Naive thymus-derived CD8-positive, alpha-beta T cell (primary cell): ENCODE results near the gene U2AF1. TPM values are rescaled to one million over a fixed set of nuclear protein-coding genes. Genes with fewer than 3 reads are reported as not detected.
"Not testable (repeated sequence)": the region's sequence is repeated elsewhere in the genome, so short reads cannot be mapped to it uniquely, and the experiment has no call there.

Source experiments
- ATAC-seq, 2 donors: fragments of 150-1000 bp; cut with Tn5 transposase in 1 of 2; sonication (Bioruptor Pico), chemical (Tn5 transposase) in 1 of 2; 1 replicate in 1 of 2; 2 replicates in 1 of 2; pipeline ENCODE4 v1.10.0; 2021; ENCODE audit warnings: mild to moderate bottlenecking in 2 of 2, moderate library complexity in 2 of 2
- POLR2A ChIA-PET: fragments of 350-600 bp; sonication (Branson Sonifier 250); formaldehyde crosslinking; loops from one replicate; lab custom pipeline; 2021; ENCODE audit warnings: antibody characterized with exemption; lab: Charles Lee
- DNase-seq, 10 donors: peaks; one replicate each; pipeline versions ENCODE4 v3.0.0 to v3.0.0-alpha.2; 2020 to 2022
- H3K27ac Mint-ChIP-seq, 10 donors: one replicate each; pipeline ENCODE4 v1.8.0; 2020 to 2022; ENCODE audit warnings: mild to moderate bottlenecking in 10 of 10, mixed read lengths in 10 of 10, moderate library complexity in 4 of 10, inconsistent platforms in 1 of 10
- H3K27me3 Mint-ChIP-seq, 5 donors: one replicate each; pipeline ENCODE4 v1.8.0; 2021 to 2022; ENCODE audit warnings: mixed read lengths in 5 of 5
- H3K36me3 Mint-ChIP-seq, 3 donors: one replicate each; pipeline ENCODE4 v1.8.0; 2020 to 2022; ENCODE audit warnings: mixed read lengths in 3 of 3, mild to moderate bottlenecking in 2 of 3, inconsistent platforms in 1 of 3
- H3K4me1 Mint-ChIP-seq, 4 donors: one replicate each; pipeline ENCODE4 v1.8.0; 2021 to 2022; ENCODE audit warnings: mixed read lengths in 4 of 4
- H3K4me3 Mint-ChIP-seq, 10 donors: one replicate each; pipeline ENCODE4 v1.8.0; 2020 to 2022; ENCODE audit warnings: mild to moderate bottlenecking in 10 of 10, mixed read lengths in 10 of 10, moderate library complexity in 6 of 10, inconsistent platforms in 1 of 10
- H3K9me3 Mint-ChIP-seq, 9 donors: one replicate each; pipeline ENCODE4 v1.8.0; 2020 to 2022; ENCODE audit warnings: mixed read lengths in 9 of 9, mild to moderate bottlenecking in 3 of 9, inconsistent platforms in 1 of 9, moderate library complexity in 1 of 9
- polyA plus RNA-seq, 3 donors: library from polyadenylated mRNA; unstranded; fragments of 300-500 nt; fragmentation: Illumina TruSeq; gene quantifications; one replicate each; pipeline ENCODE4 v1.2.3, GENCODE V29; 2021
- total RNA-seq, 8 experiments: library from RNA in 2 of 8; stranded (reverse) in 2 of 8; gene quantifications; one replicate each; pipeline ENCODE4 v1.2.3 and lab custom pipeline; 2021 to 2026

U2AF1 gene
- total and polyA plus RNA-seq, 5 experiments from 2014 or later, result 33.3 to 83.0 (median 53.6) TPM

GRCh38 chr21:43072742-43073141 is 34.6 kb downstream of the U2AF1 start:
- H3K27ac Mint-ChIP-seq, DNase-seq, H3K36me3 Mint-ChIP-seq, H3K27me3 Mint-ChIP-seq, H3K4me1 Mint-ChIP-seq, H3K9me3 Mint-ChIP-seq, POLR2A ChIA-PET, H3K4me3 Mint-ChIP-seq, ATAC-seq: not testable (repeated sequence)

DNA sequence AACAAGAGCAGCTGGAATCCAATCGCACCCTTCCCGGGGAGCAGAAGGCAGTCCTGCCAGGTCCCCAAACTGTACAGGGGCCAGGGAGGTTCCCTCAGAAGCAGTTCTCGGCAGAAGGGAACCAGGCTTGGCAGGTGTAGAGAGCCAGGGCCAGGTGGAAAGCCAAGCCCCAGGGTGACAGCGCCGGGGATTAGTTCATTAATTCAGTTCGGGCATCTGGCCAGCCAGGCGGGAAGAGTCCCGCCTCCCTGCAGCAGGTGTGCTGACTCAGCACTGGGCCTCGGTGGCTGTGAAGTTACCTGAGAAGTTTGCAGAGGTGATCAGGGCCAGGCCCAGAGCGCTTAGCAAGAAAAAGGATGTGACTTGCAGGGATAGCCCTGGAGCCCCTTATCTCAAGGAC is 37.7 kb downstream of the U2AF1 start:
- H3K36me3 Mint-ChIP-seq, H3K4me1 Mint-ChIP-seq, H3K27ac Mint-ChIP-seq, H3K4me3 Mint-ChIP-seq, ATAC-seq, H3K9me3 Mint-ChIP-seq, DNase-seq, POLR2A ChIA-PET, H3K27me3 Mint-ChIP-seq: not testable (repeated sequence)

GRCh38 chr21:43068065-43068464 is 39.3 kb downstream of the U2AF1 start:
- DNase-seq, POLR2A ChIA-PET, H3K27ac Mint-ChIP-seq, H3K27me3 Mint-ChIP-seq, H3K4me3 Mint-ChIP-seq, H3K9me3 Mint-ChIP-seq, ATAC-seq, H3K4me1 Mint-ChIP-seq, H3K36me3 Mint-ChIP-seq: not testable (repeated sequence)

DNA sequence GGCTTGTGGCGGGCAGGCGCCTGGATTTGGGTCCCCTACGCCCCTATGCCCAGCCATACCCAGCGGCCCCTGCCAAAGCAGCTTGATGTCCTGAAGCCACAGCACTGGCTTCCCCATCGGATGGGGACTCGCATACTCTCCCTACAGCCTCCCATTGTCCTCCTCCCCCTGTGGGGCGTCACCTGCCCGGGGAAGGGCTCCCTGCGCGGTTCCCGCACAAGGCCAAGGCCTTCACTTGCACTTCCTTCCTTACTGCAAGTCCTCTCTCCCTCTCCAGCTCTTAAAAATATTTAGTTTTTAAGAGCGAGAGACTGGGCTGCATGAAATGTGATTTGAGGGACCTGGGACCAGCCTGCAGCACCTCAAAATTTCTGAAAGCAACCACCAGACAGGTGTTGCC is 40.7 kb downstream of the U2AF1 start:
- not testable (repeated sequence) for H3K36me3 Mint-ChIP-seq

DNA sequence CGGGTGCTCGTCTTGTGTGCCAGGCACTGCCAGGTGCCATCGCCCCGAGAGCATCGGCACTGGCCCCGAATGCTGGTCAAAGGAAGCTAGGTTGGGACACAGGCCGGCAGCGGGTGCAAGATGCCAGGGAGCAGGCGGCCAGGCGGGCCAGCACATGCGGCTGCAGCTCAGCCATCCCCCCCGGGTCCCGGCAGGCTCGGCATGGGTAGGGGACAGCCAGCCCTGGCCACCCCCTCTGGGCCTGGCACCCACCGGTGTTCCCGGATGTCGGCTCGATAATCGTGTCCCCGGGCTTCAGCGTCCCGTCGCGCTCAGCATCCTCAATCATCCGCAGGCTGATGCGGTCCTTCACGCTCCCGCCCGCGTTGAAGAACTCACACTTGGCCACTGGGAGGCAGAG is 41.4 kb downstream of the U2AF1 start:
- POLR2A ChIA-PET, H3K4me3 Mint-ChIP-seq: not testable (repeated sequence)

More for the DNA sequence above, 40.7 kb downstream of the U2AF1 start:
- H3K4me3 Mint-ChIP-seq, H3K4me1 Mint-ChIP-seq, H3K27ac Mint-ChIP-seq, H3K9me3 Mint-ChIP-seq, ATAC-seq, POLR2A ChIA-PET, DNase-seq, H3K27me3 Mint-ChIP-seq: not testable (repeated sequence)

DNA sequence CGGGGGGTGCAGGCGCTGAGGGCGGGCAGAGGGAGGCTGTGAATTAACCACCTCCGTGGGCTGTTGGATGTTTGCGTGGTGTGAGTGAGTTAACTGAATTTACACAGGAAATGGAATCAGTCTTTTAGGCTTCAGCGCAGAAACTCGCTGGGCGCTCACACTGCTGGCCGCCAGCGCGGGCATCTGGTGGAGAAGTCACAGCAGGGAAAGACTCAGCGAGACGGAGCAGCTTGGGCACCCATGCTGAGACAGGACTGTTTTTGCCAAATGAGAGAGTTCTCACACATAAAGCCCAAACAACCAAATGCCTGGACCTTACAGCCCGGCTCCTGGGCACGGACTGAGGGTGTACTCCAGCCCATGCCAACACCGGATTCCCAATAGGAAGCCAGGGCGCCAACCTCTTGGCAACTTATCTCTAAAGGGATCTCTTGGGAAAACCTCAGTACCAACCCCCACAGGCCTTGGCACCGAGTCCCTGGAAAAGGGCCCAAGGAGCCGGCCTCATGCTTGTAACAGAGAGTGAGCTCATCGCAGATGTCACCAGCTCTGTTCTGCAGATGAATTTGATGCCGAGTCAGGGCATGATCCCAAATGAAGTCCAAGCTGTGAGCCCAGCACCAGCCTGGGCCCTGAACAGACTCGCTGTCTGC is 43.0 kb downstream of the U2AF1 start:
- H3K27ac Mint-ChIP-seq, ATAC-seq, H3K9me3 Mint-ChIP-seq, H3K36me3 Mint-ChIP-seq, H3K27me3 Mint-ChIP-seq, DNase-seq, H3K4me1 Mint-ChIP-seq, POLR2A ChIA-PET, H3K4me3 Mint-ChIP-seq: not testable (repeated sequence)

More for the DNA sequence above, 41.4 kb downstream of the U2AF1 start:
- not testable (repeated sequence) for H3K9me3 Mint-ChIP-seq, H3K27ac Mint-ChIP-seq, DNase-seq, H3K27me3 Mint-ChIP-seq, H3K4me1 Mint-ChIP-seq, H3K36me3 Mint-ChIP-seq, ATAC-seq

- H3K4me3 Mint-ChIP-seq, ATAC-seq, H3K27ac Mint-ChIP-seq, H3K9me3 Mint-ChIP-seq, H3K27me3 Mint-ChIP-seq, POLR2A ChIA-PET, DNase-seq, H3K4me1 Mint-ChIP-seq, H3K36me3 Mint-ChIP-seq: not testable (repeated sequence)
Measured at GRCh38 chr21:43062955-43063664, 44.3 kb downstream of the U2AF1 start.

- H3K36me3 Mint-ChIP-seq, H3K4me1 Mint-ChIP-seq, H3K27ac Mint-ChIP-seq, H3K4me3 Mint-ChIP-seq, DNase-seq, H3K27me3 Mint-ChIP-seq, H3K9me3 Mint-ChIP-seq, ATAC-seq, POLR2A ChIA-PET: not testable (repeated sequence)
Measured at GRCh38 chr21:43053112-43053511, 54.3 kb downstream of the U2AF1 start.

GRCh38 chr21:43045876-43046821 is 61.2 kb downstream of the U2AF1 start:
- peak in 1 of 2 donors; percentile 47 for ATAC-seq
- H3K27me3 Mint-ChIP-seq, POLR2A ChIA-PET, H3K36me3 Mint-ChIP-seq, H3K9me3 Mint-ChIP-seq: not testable (repeated sequence)
- peak overlapping the region in 7 of 10 donors; percentile 44 to 86 (median 60) for H3K4me3 Mint-ChIP-seq
- H3K4me1 Mint-ChIP-seq, result peaks cover 2 to 11% (median 6%) of the 10 kb centered on the region in 4 donors
- peak overlapping the region in 5 of 10 donors; percentile 43 to 95 (median 60) for H3K27ac Mint-ChIP-seq
- peak in 3 of 10 donors; percentile 8 to 14 (median 9) for DNase-seq

DNA sequence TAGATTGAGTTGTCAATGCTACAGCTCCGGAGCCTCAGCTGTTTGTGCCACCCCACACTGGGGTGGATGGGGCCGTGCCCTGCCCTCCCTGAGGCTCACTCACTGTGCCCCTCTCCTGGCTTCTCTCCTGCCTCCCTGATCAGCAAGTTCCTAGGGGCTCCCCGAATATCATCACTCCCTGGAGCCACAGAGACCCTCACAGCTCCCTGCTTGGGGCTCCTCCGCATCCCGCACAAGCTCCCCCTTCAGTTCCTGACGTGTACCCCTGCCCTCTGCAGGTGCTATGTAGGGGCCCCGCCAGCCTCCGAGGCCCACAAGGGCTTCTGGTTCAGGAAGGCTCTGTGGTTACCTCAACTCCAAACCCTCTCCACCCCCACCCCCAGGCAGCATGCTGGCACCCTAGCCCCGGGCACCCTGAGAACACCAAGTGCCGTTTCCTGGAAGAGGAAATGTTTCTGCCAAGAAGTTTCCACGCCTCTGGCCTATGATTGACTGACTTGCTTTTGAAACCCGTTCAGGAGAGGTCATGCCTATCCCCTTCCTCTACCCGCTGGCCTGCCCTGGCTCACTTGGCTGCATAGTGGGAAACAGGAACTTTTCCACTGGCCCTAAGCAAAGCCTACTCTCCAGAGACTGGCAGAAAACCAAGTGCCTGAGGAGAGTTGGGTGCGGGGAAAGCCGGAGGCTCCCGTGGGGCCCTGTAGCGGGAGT is 62.0 kb downstream of the U2AF1 start:
- POLR2A ChIA-PET, result not testable (repeated sequence)

DNA sequence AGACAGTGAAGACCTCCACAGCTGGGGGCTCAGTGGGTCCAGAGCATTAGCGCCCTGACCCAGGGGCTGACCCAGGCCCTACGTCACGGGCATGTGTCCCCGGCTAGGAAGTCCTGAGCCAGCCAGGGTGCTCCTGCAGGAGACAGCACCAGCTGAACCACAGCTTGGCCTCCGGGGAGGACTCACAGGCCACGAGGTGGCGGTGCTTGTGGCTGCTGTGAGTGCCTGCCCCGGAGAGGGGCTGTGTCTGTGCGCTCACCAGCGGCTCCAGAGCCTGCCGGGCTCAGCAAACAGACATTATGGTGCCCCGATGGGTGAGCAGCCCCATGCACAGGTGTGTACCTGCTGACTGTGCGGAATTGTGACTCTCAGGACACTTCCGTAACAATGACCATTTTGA is 62.8 kb downstream of the U2AF1 start:
- H3K36me3 Mint-ChIP-seq, H3K4me3 Mint-ChIP-seq, H3K27me3 Mint-ChIP-seq, POLR2A ChIA-PET, H3K27ac Mint-ChIP-seq, H3K9me3 Mint-ChIP-seq: not testable (repeated sequence)
- peaks cover 2 to 11% (median 6%) of the 10 kb centered on the region in 4 donors for H3K4me1 Mint-ChIP-seq
- ATAC-seq, result peak in 1 of 2 donors; percentile 29
- peak in 1 of 10 donors; percentile 11 for DNase-seq

More for the DNA sequence above, 62.0 kb downstream of the U2AF1 start:
- H3K27me3 Mint-ChIP-seq, H3K36me3 Mint-ChIP-seq, H3K9me3 Mint-ChIP-seq: not testable (repeated sequence)
- Mint-ChIP-seq H3K27ac (peak overlapping the region in 8 of 10 donors; percentile 87 to 98 (median 92)), H3K4me3 (peak overlapping the region in 9 of 10 donors; percentile 24 to 86 (median 72)), H3K4me1 (peaks cover 2 to 11% (median 6%) of the 10 kb centered on the region in 4 donors)
- peak; percentile 49 to 79 for ATAC-seq
- peak in 3 of 10 donors; percentile 21 to 36 (median 23) for DNase-seq

DNA sequence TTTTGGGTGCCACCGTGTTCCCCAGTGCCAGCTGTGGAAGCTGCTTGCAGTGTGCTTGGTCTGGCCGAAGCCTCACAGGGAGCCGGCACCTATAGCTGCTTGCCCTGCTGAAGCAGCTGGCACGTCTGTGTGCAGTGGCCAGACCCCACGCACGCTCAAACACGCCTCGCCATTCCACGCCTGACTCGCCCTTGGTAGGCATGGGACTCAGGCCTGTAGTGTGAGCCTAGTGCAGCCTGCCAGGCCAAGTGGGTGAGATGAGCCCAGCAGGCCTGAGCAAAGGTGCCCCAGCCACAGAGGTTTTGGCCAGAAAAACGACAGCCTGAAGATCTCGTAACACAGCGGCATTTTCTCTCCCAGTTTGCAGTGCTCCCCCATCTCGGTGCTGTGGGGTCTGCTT is 64.1 kb downstream of the U2AF1 start:
- H3K36me3 Mint-ChIP-seq, H3K9me3 Mint-ChIP-seq, POLR2A ChIA-PET, ATAC-seq, H3K27me3 Mint-ChIP-seq, H3K4me3 Mint-ChIP-seq, DNase-seq: not testable (repeated sequence)
- peak overlapping the region in 3 of 10 donors; percentile 67 to 82 (median 80) for H3K27ac Mint-ChIP-seq
- H3K4me1 Mint-ChIP-seq, result peaks cover 2 to 11% (median 6%) of the 10 kb centered on the region in 4 donors
